Kidney (tissue), 14 donors: ENCODE results near the gene ZCCHC7. TPM values are rescaled to one million over a fixed set of nuclear protein-coding genes. Genes with fewer than 3 reads are reported as not detected.

Source experiments
- DNase-seq, 5 donors: peaks; one replicate each; pipeline ENCODE4 v3.0.0-alpha.2; 2013 to 2020
- FAIRE-seq: peaks from 2 replicates; lab custom pipeline; 2012; peaks lifted over from hg19 to GRCh38; lab: Jason Lieb, UNC
- H3K27ac ChIP-seq, 2 donors: one replicate each; pipeline ENCODE4 v1.7.0; 2013; ENCODE audit warnings: low read depth in 2 of 2, low read length in 2 of 2, inconsistent platforms in 1 of 2
- H3K27me3 ChIP-seq: one replicate; pipeline ENCODE4 v1.7.1; 2013; ENCODE audit warnings: low read length, inconsistent platforms; ENCODE audit not compliant: control insufficient read depth, insufficient read depth
- H3K36me3 ChIP-seq, 3 donors: one replicate each; pipeline versions ENCODE4 v1.7.0 to v1.7.1; 2013; ENCODE audit warnings: low read length in 3 of 3, control low read depth in 1 of 3, inconsistent platforms in 1 of 3; ENCODE audit not compliant: insufficient read depth in 3 of 3, control insufficient read depth in 2 of 3
- H3K4me1 ChIP-seq, 3 donors: one replicate each; pipeline versions ENCODE4 v1.7.0 to v1.7.1; 2013; ENCODE audit warnings: low read length in 3 of 3, inconsistent platforms in 1 of 3, low read depth in 1 of 3; ENCODE audit not compliant: control insufficient read depth in 2 of 3, insufficient read depth in 2 of 3
- H3K4me3 ChIP-seq, 3 donors: one replicate each; pipeline versions ENCODE4 v1.7.0 to v1.8.1; 2013; ENCODE audit warnings: low read length in 3 of 3, control low read depth in 1 of 3, inconsistent platforms in 1 of 3
- H3K9ac ChIP-seq, 3 donors: one replicate each; pipeline versions ENCODE4 v1.7.0 to v1.7.1; 2013; ENCODE audit warnings: low read length in 3 of 3, control low read depth in 1 of 3, inconsistent platforms in 1 of 3
- H3K9me3 ChIP-seq, 3 donors: one replicate each; pipeline versions ENCODE4 v1.7.0 to v1.7.1; 2013; ENCODE audit warnings: low read length in 3 of 3, control low read depth in 1 of 3, inconsistent platforms in 1 of 3; ENCODE audit not compliant: control insufficient read depth in 2 of 3, insufficient read depth in 1 of 3
- CTCF ChIP-seq: IDR thresholded peaks from 3 replicates; pipeline ENCODE4 v1.5.1; 2012; ENCODE audit warnings: mild to moderate bottlenecking, moderate library complexity, borderline replicate concordance; ENCODE audit not compliant: insufficient read depth; ENCODE audit errors: extremely low read depth
- intact Hi-C: fragments of 100-400 bp; cut with DNase I; formaldehyde crosslinking; loops from one replicate; pipeline ENCODE4 v1.11.1; 2022
- polyA plus RNA-seq: library from polyadenylated mRNA; stranded (reverse); fragments of 350-450 nt; fragmentation: Illumina TruSeq; extraction: RNeasy Lipid Tissue Mini Kit (QIAGEN cat#74804); gene quantifications from one replicate; pipeline ENCODE4 v1.2.3, GENCODE V29; 2014; ENCODE audit warnings: low read depth, low replicate concordance; ENCODE audit not compliant: insufficient read depth
- total RNA-seq: library from RNA; stranded (reverse); fragmentation: NEBNext Ultra II Directional; extraction: Animal tissue kit (Norgen Biotek cat#: 25700); gene quantifications from one replicate; pipeline ENCODE4 v1.2.1, GENCODE V29; 2021
- donor health status: control.
- donor health status: control.
- donor health status: control.
- donor health status: control.
- donor health status: control.
- donor health status: DM: yes; HTN: yes; CAD: no.
- donor health status: Normal renal cell carcinoma (clear cell type).

The ZCCHC7 gene
- total and polyA plus RNA-seq, 2 donors from 2014 or later, result 7.2 to 22.3 TPM

GRCh38 chr9:37167456-37168047, 47.2 kb downstream of the ZCCHC7 start:
- no peaks in the 10 kb centered on the region for H3K4me1 ChIP-seq
- DNase-seq (no peak), FAIRE-seq (no peak)
- no peaks in the 10 kb centered on the region for H3K36me3 ChIP-seq
- no peaks in the 10 kb centered on the region for H3K9me3 ChIP-seq
- no peak overlapping the region for H3K27ac ChIP-seq
- H3K9ac ChIP-seq, result no peak overlapping the region
- intact Hi-C loops, result no loop called here
- TF ChIP-seq CTCF, result no peak
- H3K27me3 ChIP-seq, result no peaks in the 10 kb centered on the region
- no peak overlapping the region for H3K4me3 ChIP-seq

GRCh38 chr9:37172557-37172956, 52.2 kb downstream of the ZCCHC7 start:
- intact Hi-C loops, result no loop called here
- Histone ChIP-seq H3K36me3 (no peaks in the 10 kb centered on the region), H3K4me1 (no peaks in the 10 kb centered on the region), H3K4me3 (no peak overlapping the region), H3K27ac (no peak overlapping the region), H3K9ac (no peak overlapping the region), H3K9me3 (no peaks in the 10 kb centered on the region), H3K27me3 (no peaks in the 10 kb centered on the region)
- DNase-seq (no peak), FAIRE-seq (no peak)
- no peak for TF ChIP-seq CTCF

GRCh38 chr9:37174247-37174646, 53.9 kb downstream of the ZCCHC7 start:
- Histone ChIP-seq H3K9ac (no peak overlapping the region), H3K9me3 (no peaks in the 10 kb centered on the region), H3K4me1 (no peaks in the 10 kb centered on the region), H3K36me3 (no peaks in the 10 kb centered on the region), H3K27me3 (no peaks in the 10 kb centered on the region), H3K27ac (no peak overlapping the region), H3K4me3 (no peak overlapping the region)
- intact Hi-C loops, result no loop called here
- FAIRE-seq (no peak), DNase-seq (no peak)
- no peak for TF ChIP-seq CTCF

GRCh38 chr9:37178742-37179141, 58.4 kb downstream of the ZCCHC7 start:
- H3K9ac ChIP-seq, result no peak overlapping the region
- no peaks in the 10 kb centered on the region for H3K27me3 ChIP-seq
- no peaks in the 10 kb centered on the region for H3K4me1 ChIP-seq
- no peak for TF ChIP-seq CTCF
- no peak overlapping the region for H3K27ac ChIP-seq
- FAIRE-seq, result peak; percentile 3
- no peaks in the 10 kb centered on the region for H3K36me3 ChIP-seq
- H3K4me3 ChIP-seq, result no peak overlapping the region
- no peaks in the 10 kb centered on the region for H3K9me3 ChIP-seq
- intact Hi-C loops, result no loop called here
- DNase-seq, result no peak
